Left ventricle myocardium inferior (tissue), 1 donor: ENCODE data around the gene SMIM27. TPM values are rescaled to one million over a fixed set of nuclear protein-coding genes. Genes with fewer than 3 reads are reported as not detected.
"Not testable (repeated sequence)": the region's sequence is repeated elsewhere in the genome, so short reads cannot be mapped to it uniquely, and the experiment has no call there.

Experiments
- DNase-seq: peaks from one replicate; pipeline ENCODE4 v3.0.0-alpha.2; 2020
- H3K27ac ChIP-seq: fragments of 200-600 bp; replicated peaks from 2 replicates; pipeline ENCODE4 v1.8.0; 2021
- H3K27me3 ChIP-seq: fragments of 200-600 bp; 2 replicates; pipeline ENCODE4 v1.8.0; 2021; ENCODE audit warnings: low read depth
- H3K36me3 ChIP-seq: fragments of 200-600 bp; 2 replicates; pipeline ENCODE4 v1.8.0; 2021
- H3K4me1 ChIP-seq: fragments of 200-600 bp; 2 replicates; pipeline ENCODE4 v1.8.0; 2021
- H3K4me3 ChIP-seq: fragments of 200-600 bp; 2 replicates; pipeline ENCODE4 v1.8.0; 2021; ENCODE audit warnings: mild to moderate bottlenecking, moderate library complexity
- H3K9me3 ChIP-seq: fragments of 200-600 bp; replicated peaks from 2 replicates; pipeline ENCODE4 v1.8.0; 2021
- intact Hi-C: fragments of 100-400 bp; cut with micrococcal nuclease; formaldehyde crosslinking; loops from one replicate; pipeline ENCODE4 v1.11.0; 2022
- total RNA-seq: library from RNA; stranded (reverse); fragmentation: NEBNext Ultra II Directional; extraction: Animal tissue kit (Norgen Biotek cat#: 25700); gene quantifications from one replicate; pipeline ENCODE4 v1.2.1, GENCODE V29; 2021
- TF ChIP-seq, protein P1 (sequence below): fragments of 200-600 bp; IDR thresholded peaks from 2 replicates; pipeline ENCODE4 v1.8.0; 2021; ENCODE audit warnings: antibody characterized with exemption, mild to moderate bottlenecking, borderline replicate concordance
- donor health status: DM: no; HTN: yes; CAD: no; lungs with severe emphysema.

SMIM27 gene
- total RNA-seq, 1 donor from 2014 or later: 17.3 TPM

GRCh38 chr9:32518276-32518675 is 33.9 kb upstream of the SMIM27 start:
- DNase-seq: no peak
- H3K27ac ChIP-seq: no peak overlapping the region
- peaks cover 9% of the 10 kb centered on the region for H3K9me3 ChIP-seq
- H3K36me3 ChIP-seq: no peaks in the 10 kb centered on the region
- H3K4me1 ChIP-seq: peaks cover 5% of the 10 kb centered on the region
- TF ChIP-seq, protein P1, sequence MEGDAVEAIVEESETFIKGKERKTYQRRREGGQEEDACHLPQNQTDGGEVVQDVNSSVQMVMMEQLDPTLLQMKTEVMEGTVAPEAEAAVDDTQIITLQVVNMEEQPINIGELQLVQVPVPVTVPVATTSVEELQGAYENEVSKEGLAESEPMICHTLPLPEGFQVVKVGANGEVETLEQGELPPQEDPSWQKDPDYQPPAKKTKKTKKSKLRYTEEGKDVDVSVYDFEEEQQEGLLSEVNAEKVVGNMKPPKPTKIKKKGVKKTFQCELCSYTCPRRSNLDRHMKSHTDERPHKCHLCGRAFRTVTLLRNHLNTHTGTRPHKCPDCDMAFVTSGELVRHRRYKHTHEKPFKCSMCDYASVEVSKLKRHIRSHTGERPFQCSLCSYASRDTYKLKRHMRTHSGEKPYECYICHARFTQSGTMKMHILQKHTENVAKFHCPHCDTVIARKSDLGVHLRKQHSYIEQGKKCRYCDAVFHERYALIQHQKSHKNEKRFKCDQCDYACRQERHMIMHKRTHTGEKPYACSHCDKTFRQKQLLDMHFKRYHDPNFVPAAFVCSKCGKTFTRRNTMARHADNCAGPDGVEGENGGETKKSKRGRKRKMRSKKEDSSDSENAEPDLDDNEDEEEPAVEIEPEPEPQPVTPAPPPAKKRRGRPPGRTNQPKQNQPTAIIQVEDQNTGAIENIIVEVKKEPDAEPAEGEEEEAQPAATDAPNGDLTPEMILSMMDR: no peak
- H3K4me3 ChIP-seq: no peak overlapping the region
- no peaks in the 10 kb centered on the region for H3K27me3 ChIP-seq
- intact Hi-C loops: loop anchor here (10.0 kb wide), 1 partner anchor 63 kb away; no protein-coding TSS in a partner anchor

- H3K9me3 ChIP-seq: no peaks in the 10 kb centered on the region
- H3K27ac ChIP-seq: no peak overlapping the region
- no peaks in the 10 kb centered on the region for H3K36me3 ChIP-seq
- TF ChIP-seq, protein P1: no peak
- H3K4me3 ChIP-seq: no peak overlapping the region
- H3K27me3 ChIP-seq: no peaks in the 10 kb centered on the region
- H3K4me1 ChIP-seq: peaks cover 43% of the 10 kb centered on the region
- no peak for DNase-seq
- intact Hi-C loops: no loop called here
These were observed 28.2 kb upstream of the SMIM27 start for GRCh38 chr9:32523910-32524309.

DNA sequence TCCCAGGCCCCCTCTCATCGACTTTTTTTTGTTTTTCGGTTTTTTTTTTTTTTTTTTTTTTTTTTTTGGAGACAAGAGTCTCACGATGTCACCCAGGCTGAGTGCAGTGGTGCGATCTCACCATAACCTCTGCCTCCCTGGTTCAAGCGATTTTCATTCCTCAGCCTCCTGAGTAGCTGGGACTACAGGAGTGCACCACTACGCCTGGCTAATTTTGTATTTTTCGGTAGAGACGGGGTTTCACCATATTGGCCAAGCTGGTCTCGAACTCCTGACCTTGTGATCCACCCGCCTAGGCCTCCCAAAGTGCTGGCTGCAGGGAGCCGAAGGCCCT is 27.6 kb upstream of the SMIM27 start:
- intact Hi-C loops, H3K36me3 ChIP-seq, H3K27me3 ChIP-seq, H3K27ac ChIP-seq, H3K9me3 ChIP-seq, DNase-seq: not testable (repeated sequence)
- peaks cover 43% of the 10 kb centered on the region for H3K4me1 ChIP-seq
- H3K4me3 ChIP-seq: peak overlapping the region; percentile 76

- peak overlapping the region; percentile 88 for H3K27ac ChIP-seq
- no peaks in the 10 kb centered on the region for H3K9me3 ChIP-seq
- TF ChIP-seq, protein P1: no peak
- H3K27me3 ChIP-seq: no peaks in the 10 kb centered on the region
- no peaks in the 10 kb centered on the region for H3K36me3 ChIP-seq
- peaks cover 43% of the 10 kb centered on the region for H3K4me1 ChIP-seq
- DNase-seq: no peak
- peak overlapping the region; percentile 76 for H3K4me3 ChIP-seq
- intact Hi-C loops: no loop called here
These were observed 27.0 kb upstream of the SMIM27 start for GRCh38 chr9:32524892-32525708.

DNA sequence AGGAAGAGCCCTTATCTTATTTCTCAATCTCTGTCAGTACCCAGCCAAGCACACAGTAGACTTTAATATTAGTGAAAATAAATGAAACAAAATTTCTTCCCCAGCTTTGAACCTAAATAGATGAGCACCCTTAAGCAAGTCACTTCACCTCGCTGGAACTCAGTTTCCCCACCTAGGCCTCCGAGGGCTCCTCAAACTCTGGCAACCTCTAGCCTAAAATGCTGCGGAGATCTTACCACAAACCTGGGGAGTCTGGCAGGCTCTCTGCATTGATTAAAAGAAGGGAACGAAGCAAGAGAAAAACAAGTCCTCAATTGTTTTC is 26.5 kb upstream of the SMIM27 start:
- DNase-seq: no peak
- no peaks in the 10 kb centered on the region for H3K36me3 ChIP-seq
- intact Hi-C loops: no loop called here
- peak overlapping the region; percentile 76 for H3K4me3 ChIP-seq
- H3K9me3 ChIP-seq: peaks cover 3% of the 10 kb centered on the region
- H3K27ac ChIP-seq: peak overlapping the region; percentile 88
- no peaks in the 10 kb centered on the region for H3K27me3 ChIP-seq
- TF ChIP-seq, protein P1: no peak
- H3K4me1 ChIP-seq: peaks cover 43% of the 10 kb centered on the region

DNA sequence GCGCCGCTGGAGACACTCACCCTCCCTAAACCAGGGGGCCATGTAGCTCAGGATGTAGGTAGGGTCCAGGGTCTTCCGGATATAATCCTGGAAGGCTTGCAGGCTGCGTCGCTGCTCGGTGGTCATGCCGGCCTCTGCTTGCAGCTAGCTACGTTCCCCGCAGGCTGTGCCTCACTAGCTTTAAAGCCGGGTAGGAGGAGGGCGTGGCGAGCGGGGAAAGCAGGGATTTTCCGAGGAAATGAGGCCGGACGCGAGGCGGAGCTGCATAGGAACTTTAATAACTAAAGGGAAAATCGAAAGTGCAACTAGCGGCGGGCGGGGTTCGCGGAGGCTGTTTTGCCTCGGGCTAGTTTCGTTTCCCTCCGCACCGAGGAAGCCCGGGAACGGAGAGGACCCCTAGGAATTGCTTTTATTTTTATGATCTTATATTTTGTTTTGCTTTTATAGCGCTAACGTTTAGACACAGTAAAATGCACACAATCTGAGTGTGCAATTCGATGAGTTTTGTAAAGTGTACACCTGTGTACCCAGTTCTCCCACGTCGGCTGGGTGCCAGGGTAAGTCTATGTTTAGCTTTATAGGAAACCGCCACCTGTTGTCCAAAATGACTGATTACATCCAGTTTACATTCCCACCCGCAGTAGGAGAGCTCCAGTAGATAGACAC is 26.0 kb upstream of the SMIM27 start, which contains the start of gene RIGI:
Gene RIGI (minus strand): TSS at position 156 of the 666 bp plus-strand sequence. CDS start 30 bp downstream, at position 126.
- Histone ChIP-seq H3K4me1 (peaks cover 43% of the 10 kb centered on the region), H3K27ac (peak within 1 kb of the TSS; percentile 88), H3K36me3 (no peaks in the 10 kb centered on the region), H3K4me3 (peak within 1 kb of the TSS; percentile 76), H3K27me3 (no peaks in the 10 kb centered on the region), H3K9me3 (peaks cover 7% of the 10 kb centered on the region)
- DNase-seq: peak; percentile 94
- TF ChIP-seq, protein P1: peak; percentile 62
- intact Hi-C loops: no loop called here
